Suprapubic skin (tissue), 4 donors: ENCODE measurements around the gene CHST4.

Experiments used
- EP300 ChIP-seq: sonication (generic); formaldehyde crosslinking; IDR thresholded peaks from one replicate; pipeline ENCODE4 v1.6.1; 2017; ENCODE audit warnings: antibody characterized with exemption
- POLR2A ChIP-seq, 2 donors: fragments of 450-650 bp; IDR thresholded peaks; one replicate each; pipeline ENCODE4 v1.6.1; 2017; ENCODE audit warnings: antibody characterized with exemption in 2 of 2, mild to moderate bottlenecking in 2 of 2, moderate library complexity in 2 of 2
- POLR2AphosphoS5 ChIP-seq, 3 donors: sonication (generic); formaldehyde crosslinking; IDR thresholded peaks; one replicate each; pipeline ENCODE4 v1.6.1; 2017; ENCODE audit warnings: antibody characterized with exemption in 3 of 3
- TF ChIP-seq, protein P1 (sequence below), 2 donors: fragments of 200-600 bp in 1 of 2; fragments of 450-650 bp in 1 of 2; sonication (generic) in 1 of 2; IDR thresholded peaks; one replicate each; pipeline ENCODE4 v1.5.1; 2016 to 2019; ENCODE audit warnings: antibody characterized with exemption in 2 of 2, mild to moderate bottlenecking in 1 of 2, moderate library complexity in 1 of 2

DNA sequence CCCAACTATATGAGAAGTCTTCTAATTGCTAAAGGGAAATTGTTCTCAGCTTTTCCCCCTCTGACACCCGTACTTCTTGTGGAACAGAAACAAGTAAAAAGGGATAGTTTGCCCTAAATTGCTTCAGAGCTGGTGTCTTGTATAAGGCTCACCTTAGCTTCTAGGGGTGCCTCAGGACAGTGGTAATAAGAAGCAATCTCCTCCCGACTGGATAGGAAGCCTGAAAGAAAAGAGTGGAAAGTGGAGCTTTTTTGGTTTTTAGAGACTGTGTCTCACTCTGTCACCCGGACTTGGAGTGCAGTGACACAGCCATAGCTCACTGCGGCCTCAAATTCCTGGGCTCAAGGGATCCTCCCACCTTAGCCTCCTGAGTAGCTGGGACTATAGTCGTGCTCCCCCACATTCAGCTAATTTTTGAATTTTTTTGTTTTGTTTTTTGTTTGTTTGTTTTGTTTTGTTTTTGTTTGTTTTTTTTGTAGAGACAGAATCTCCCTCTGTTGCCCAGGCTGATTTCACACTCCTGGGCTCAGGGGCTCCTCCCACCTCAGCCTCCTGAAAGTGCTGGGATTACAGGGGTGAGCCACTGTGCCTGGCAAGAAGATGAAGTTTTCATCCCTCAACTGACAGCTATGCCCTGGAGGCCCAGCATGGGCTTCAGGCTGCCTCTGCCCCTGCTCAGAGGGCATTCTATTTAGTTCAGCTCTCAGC is 47.3 kb downstream of the CHST4 start:
- TF ChIP-seq POLR2A (IDR thresholded peaks at IDR 0.05) (no peak), POLR2AphosphoS5 (IDR thresholded peaks at IDR 0.05) (no peak), EP300 (no peak)
- TF ChIP-seq, protein P1, sequence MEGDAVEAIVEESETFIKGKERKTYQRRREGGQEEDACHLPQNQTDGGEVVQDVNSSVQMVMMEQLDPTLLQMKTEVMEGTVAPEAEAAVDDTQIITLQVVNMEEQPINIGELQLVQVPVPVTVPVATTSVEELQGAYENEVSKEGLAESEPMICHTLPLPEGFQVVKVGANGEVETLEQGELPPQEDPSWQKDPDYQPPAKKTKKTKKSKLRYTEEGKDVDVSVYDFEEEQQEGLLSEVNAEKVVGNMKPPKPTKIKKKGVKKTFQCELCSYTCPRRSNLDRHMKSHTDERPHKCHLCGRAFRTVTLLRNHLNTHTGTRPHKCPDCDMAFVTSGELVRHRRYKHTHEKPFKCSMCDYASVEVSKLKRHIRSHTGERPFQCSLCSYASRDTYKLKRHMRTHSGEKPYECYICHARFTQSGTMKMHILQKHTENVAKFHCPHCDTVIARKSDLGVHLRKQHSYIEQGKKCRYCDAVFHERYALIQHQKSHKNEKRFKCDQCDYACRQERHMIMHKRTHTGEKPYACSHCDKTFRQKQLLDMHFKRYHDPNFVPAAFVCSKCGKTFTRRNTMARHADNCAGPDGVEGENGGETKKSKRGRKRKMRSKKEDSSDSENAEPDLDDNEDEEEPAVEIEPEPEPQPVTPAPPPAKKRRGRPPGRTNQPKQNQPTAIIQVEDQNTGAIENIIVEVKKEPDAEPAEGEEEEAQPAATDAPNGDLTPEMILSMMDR (IDR thresholded peaks at IDR 0.05), result no peak
